IMR-90 (cell line): ENCODE results near the gene CRLF1. TPM values are rescaled to one million over a fixed set of nuclear protein-coding genes. Genes with fewer than 3 reads are reported as not detected.

Experiments
- ATAC-seq: fragments of 200-7000 bp; cut with Tn5 transposase; 2 replicates; pipeline ENCODE4 v1.9.1; 2020; ENCODE audit warnings: low read depth, mild to moderate bottlenecking, moderate library complexity
- BruUV-seq: library from RNA; stranded (reverse); fragments of 400-500 nt; replicated peaks from 2 replicates; lab custom pipeline; 2021; lab: Mats Ljungman, UMichigan
- CTCF ChIA-PET: fragments of 300-600 bp; formaldehyde crosslinking; extraction: SDS; loops from one replicate; lab custom pipeline; 2021; ENCODE audit warnings: antibody characterized with exemption; lab: Yijun Ruan, JAX
- POLR2A ChIA-PET: fragments of 300-600 bp; sonication (Branson Sonifier 250); formaldehyde crosslinking; loops from one replicate; lab custom pipeline; 2022; ENCODE audit warnings: antibody characterized with exemption; ENCODE audit not compliant: unreplicated experiment; lab: Charles Lee
- DNase-seq: peaks from one replicate; pipeline ENCODE4 v3.0.0; 2013
- H2AFZ ChIP-seq: replicated peaks from 2 replicates; pipeline ENCODE3; 2013; ENCODE audit warnings: low read length, mild to moderate bottlenecking; ENCODE audit not compliant: poor library complexity
- H2AK5ac ChIP-seq: 2 replicates; pipeline ENCODE4 v1.6.1; 2013; ENCODE audit warnings: low read depth, low read length, inconsistent platforms
- H2AK9ac ChIP-seq: replicated peaks from 2 replicates; pipeline ENCODE3; 2013; ENCODE audit warnings: mild to moderate bottlenecking, low read depth, low read length, moderate library complexity; ENCODE audit not compliant: poor library complexity
- H2BK120ac ChIP-seq: 2 replicates; pipeline ENCODE4 v1.6.1; 2013; ENCODE audit warnings: low read depth, low read length, inconsistent platforms
- H2BK15ac ChIP-seq: 3 replicates; pipeline ENCODE4 v1.6.1; 2013; ENCODE audit warnings: low read depth, low read length, inconsistent platforms
- H2BK20ac ChIP-seq: 2 replicates; pipeline ENCODE4 v1.6.1; 2013; ENCODE audit warnings: low read depth, mild to moderate bottlenecking, inconsistent platforms, low read length, moderate library complexity
- H2BK5ac ChIP-seq: 2 replicates; pipeline ENCODE4 v1.6.1; 2013; ENCODE audit warnings: mild to moderate bottlenecking, low read depth, low read length, inconsistent platforms; ENCODE audit not compliant: poor library complexity, severe bottlenecking
- H3K14ac ChIP-seq: replicated peaks from 2 replicates; pipeline ENCODE4 v1.6.1; 2013; ENCODE audit warnings: low read depth, low read length, inconsistent platforms
- H3K18ac ChIP-seq: 2 replicates; pipeline ENCODE4 v1.6.1; 2013; ENCODE audit warnings: low read depth, low read length, control low read depth
- H3K23ac ChIP-seq: 2 replicates; pipeline ENCODE4 v1.6.1; 2013; ENCODE audit warnings: low read depth, low read length, inconsistent platforms
- H3K27ac ChIP-seq: 2 replicates; pipeline ENCODE4 v1.5.1; 2013; ENCODE audit warnings: mild to moderate bottlenecking, control low read depth, low read length; ENCODE audit not compliant: insufficient read depth
- H3K27me3 ChIP-seq: 2 replicates; pipeline ENCODE4 v1.6.1; 2013; ENCODE audit warnings: low read length; ENCODE audit not compliant: control insufficient read depth, insufficient read depth
- H3K36me3 ChIP-seq: 2 replicates; pipeline ENCODE4 v1.6.1; 2013; ENCODE audit warnings: low read length, mixed read lengths; ENCODE audit not compliant: control insufficient read depth, insufficient read depth
- H3K4ac ChIP-seq: 2 replicates; pipeline ENCODE4 v1.6.1; 2013; ENCODE audit warnings: low read depth, low read length, inconsistent platforms
- H3K4me1 ChIP-seq: 2 replicates; pipeline ENCODE4 v1.6.1; 2013; ENCODE audit warnings: low read length, mixed read lengths; ENCODE audit not compliant: control insufficient read depth, insufficient read depth
- H3K4me2 ChIP-seq: 2 replicates; pipeline ENCODE4 v1.6.1; 2013; ENCODE audit warnings: low read depth, mild to moderate bottlenecking, control low read depth, low read length, moderate library complexity
- H3K4me3 ChIP-seq: 2 replicates; pipeline ENCODE4 v1.5.1; 2013; ENCODE audit warnings: low read depth, mild to moderate bottlenecking, control low read depth, low read length, moderate library complexity; ENCODE audit not compliant: insufficient read depth
- H3K56ac ChIP-seq: 2 replicates; pipeline ENCODE4 v1.6.1; 2013; ENCODE audit warnings: low read length, inconsistent platforms; ENCODE audit not compliant: insufficient read depth; ENCODE audit errors: extremely low read depth
- H3K79me1 ChIP-seq, 2 experiments: 2 replicates each; pipeline ENCODE4 v1.6.1; 2013; ENCODE audit warnings: low read length in 2 of 2, inconsistent platforms in 1 of 2, low read depth in 1 of 2
- H3K9ac ChIP-seq: 2 replicates; pipeline ENCODE4 v1.6.1; 2013; ENCODE audit warnings: low read depth, low read length, control low read depth
- H3K9me1 ChIP-seq: 2 replicates; pipeline ENCODE4 v1.6.1; 2013; ENCODE audit warnings: low read length, inconsistent platforms; ENCODE audit not compliant: insufficient read depth
- H3K9me3 ChIP-seq: 2 replicates; pipeline ENCODE4 v1.6.1; 2013; ENCODE audit warnings: low read length; ENCODE audit not compliant: control insufficient read depth, insufficient read depth
- H4K20me1 ChIP-seq: 2 replicates; pipeline ENCODE4 v1.6.1; 2013; ENCODE audit warnings: low read length, inconsistent platforms; ENCODE audit not compliant: insufficient read depth
- H4K5ac ChIP-seq: 2 replicates; pipeline ENCODE4 v1.6.1; 2013; ENCODE audit warnings: mild to moderate bottlenecking, low read depth, low read length, control low read depth
- H4K8ac ChIP-seq, 2 experiments: 2 replicates each; pipeline ENCODE4 v1.6.1; 2013; ENCODE audit warnings: low read depth in 2 of 2, low read length in 2 of 2, control low read depth in 1 of 2, inconsistent platforms in 1 of 2
- H4K91ac ChIP-seq: 2 replicates; pipeline ENCODE4 v1.6.1; 2013; ENCODE audit warnings: low read depth, low read length, inconsistent platforms; ENCODE audit not compliant: insufficient read depth
- BHLHE40 ChIP-seq: fragments of 150-350 bp; IDR thresholded peaks from 2 replicates; pipeline ENCODE4 v1.6.1; 2016; ENCODE audit warnings: mild to moderate bottlenecking, low read depth, low read length
- CEBPB ChIP-seq: IDR thresholded peaks from 2 replicates; pipeline ENCODE4 v1.6.1; 2012; ENCODE audit warnings: low read depth, low read length, improper control_type of control experiment
- CHD1 ChIP-seq: IDR thresholded peaks from 2 replicates; pipeline ENCODE4 v1.6.1; 2012; ENCODE audit warnings: low read depth, low read length, improper control_type of control experiment
- ELK1 ChIP-seq: fragments of 150-350 bp; IDR thresholded peaks from 2 replicates; pipeline ENCODE4 v1.6.1; 2016; ENCODE audit warnings: low read depth, mild to moderate bottlenecking, low read length, moderate library complexity, borderline replicate concordance
- FOS ChIP-seq: fragments of 150-350 bp; IDR thresholded peaks from 2 replicates; pipeline ENCODE4 v1.6.1; 2016; ENCODE audit warnings: low read depth, low read length
- MAFK ChIP-seq: IDR thresholded peaks from 2 replicates; pipeline ENCODE4 v1.6.1; 2012; ENCODE audit warnings: low read depth, low read length, improper control_type of control experiment
- MAZ ChIP-seq: IDR thresholded peaks from 2 replicates; pipeline ENCODE4 v1.6.1; 2012; ENCODE audit warnings: low read depth, mild to moderate bottlenecking, low read length, improper control_type of control experiment, moderate library complexity, borderline replicate concordance
- MXI1 ChIP-seq: IDR thresholded peaks from 2 replicates; pipeline ENCODE4 v1.6.1; 2012; ENCODE audit warnings: low read depth, mild to moderate bottlenecking, low read length, moderate library complexity, borderline replicate concordance
- NFE2L2 ChIP-seq: fragments of 150-350 bp; IDR thresholded peaks from 2 replicates; pipeline ENCODE4 v1.6.1; 2016; ENCODE audit warnings: low read depth, mild to moderate bottlenecking, low read length
- POLR2A ChIP-seq: IDR thresholded peaks from 2 replicates; pipeline ENCODE4 v1.6.1; 2012; ENCODE audit warnings: mild to moderate bottlenecking, low read depth, low read length
- RCOR1 ChIP-seq: IDR thresholded peaks from 2 replicates; pipeline ENCODE4 v1.6.1; 2012; ENCODE audit warnings: mild to moderate bottlenecking, low read length, improper control_type of control experiment; ENCODE audit not compliant: insufficient replicate concordance
- RFX5 ChIP-seq: IDR thresholded peaks from 2 replicates; pipeline ENCODE4 v1.8.0; 2012; ENCODE audit warnings: low read depth, mild to moderate bottlenecking, low read length, moderate library complexity
- SMC3 ChIP-seq: fragments of 150-350 bp; IDR thresholded peaks from 2 replicates; pipeline ENCODE4 v1.6.1; 2016; ENCODE audit warnings: low read depth, mild to moderate bottlenecking, antibody characterized with exemption, low read length, moderate library complexity
- USF2 ChIP-seq: fragments of 150-350 bp; IDR thresholded peaks from 2 replicates; pipeline ENCODE4 v1.6.1; 2017; ENCODE audit warnings: mild to moderate bottlenecking, antibody characterized with exemption, low read length, low read depth
- WGBS, 2 experiments: methylation state at CpG; one replicate each; pipeline versions ENCODE4 v1.1.5 to v1.1.7; 2013; ENCODE audit warnings: missing lambda C conversion rate in 2 of 2; ENCODE audit not compliant: insufficient read length in 1 of 2; ENCODE audit errors: extremely low coverage in 2 of 2; 5-methylcytosine and 5-hydroxymethylcytosine counted together
- dilution Hi-C: fragments of 300-500 bp; cut with HindIII; formaldehyde crosslinking; loops from one replicate; pipeline ENCODE4 v1.14.3; 2018; ENCODE audit warnings: low sequenced_read_pairs; ENCODE audit not compliant: unreplicated experiment
- in situ Hi-C: fragments of 300-500 bp; cut with MboI; formaldehyde crosslinking; loops from 3 replicates; pipeline ENCODE4 v1.14.3; 2019; ENCODE audit warnings: low sequenced_read_pairs, inconsistent platforms, mixed read lengths
- intact Hi-C: fragments of 100-400 bp; cut with micrococcal nuclease; formaldehyde crosslinking; loops from 2 replicates; pipeline ENCODE4 v1.10.0; 2022
- polyA plus RNA-seq, 3 experiments: library from polyadenylated mRNA; depleted of rRNA; stranded (reverse); fragments of >200 nt; gene quantifications; 2 replicates each; pipeline ENCODE4 v1.2.3, GENCODE V29; 2012; ENCODE audit warnings: low replicate concordance in 1 of 3
- total RNA-seq: library from RNA; depleted of rRNA; stranded (reverse); fragments of >200 nt; gene quantifications from 2 replicates; pipeline ENCODE4 v1.2.3, GENCODE V29; 2012

Gene CRLF1
- total and polyA plus RNA-seq, 2 of the 4 experiments (the other 2 are of a cell fraction) = 0.18 to 3.1 TPM

- Histone ChIP-seq H2AFZ (peak overlapping the region; percentile 100), H3K4me2 (peak overlapping the region; percentile 93), H4K5ac (no peak overlapping the region), H3K9ac (peak overlapping the region; percentile 48), H4K91ac (peak overlapping the region; percentile 85), H3K4ac (peak overlapping the region; percentile 77), H2AK9ac (peak overlapping the region; percentile 98), H4K20me1 (peaks cover 7% of the 10 kb centered on the region), H3K4me1 (peaks cover 6% of the 10 kb centered on the region), H2AK5ac (peak overlapping the region; percentile 64), H3K9me3 (no peaks in the 10 kb centered on the region), H3K23ac (peak overlapping the region; percentile 74; the same call in 1 of the 2 replicates), H3K36me3 (peaks cover 4% of the 10 kb centered on the region), H2BK15ac (no peak overlapping the region), H3K18ac (no peak overlapping the region), H4K8ac (peak overlapping the region; percentile 46 to 67; a peak in 2 of 4 replicates), H2BK20ac (no peak overlapping the region), H3K14ac (0 out of 2 replicates have a peak overlapping the region, but pooled peaks have one; percentile 62), H3K56ac (no peak overlapping the region), H3K9me1 (peaks cover 4% of the 10 kb centered on the region; the same call in 1 of the 2 replicates), H2BK120ac (no peak overlapping the region), H3K27ac (peak overlapping the region; percentile 36), H3K27me3 (no peaks in the 10 kb centered on the region), H2BK5ac (peak overlapping the region; percentile 40), H3K79me1 (peaks cover 6 to 20% of the 10 kb centered on the region in 2 experiments; a peak in 3 of 4 replicates), H3K4me3 (peak overlapping the region; percentile 56)
- intact Hi-C loops (loop anchor here (1.0 to 5.0 kb wide), 4 partner anchors 138 to 328 kb away; partner anchors contain the start of genes COPE, DDX49 and UPF1), dilution Hi-C loops (no loop called here), in situ Hi-C loops (no loop called here)
- CTCF ChIA-PET = interaction anchor here (0.7 to 1.1 kb wide), 3 partner anchors 13 to 257 kb away, joined by 3 to 4 read pairs (median 3); no protein-coding TSS in a partner anchor
- DNase-seq (peak; percentile 55), ATAC-seq (peak; percentile 51)
- POLR2A ChIA-PET = no interaction called here
- BruUV-seq = no TSS peak
- WGBS, 2 experiments = 0% methylated on average over 11 of the region's 52 CpGs; no CpG with 5 or more reads in 1 of the 2 experiments
- TF ChIP-seq MAFK (no peak), NFE2L2 (no peak), USF2 (peak; percentile 68), FOS (no peak), MXI1 (peak; percentile 96), CHD1 (no peak), RFX5 (no peak), ELK1 (no peak), BHLHE40 (0 out of 2 replicates have a peak, but pooled peaks have one; percentile 19), POLR2A (no peak), SMC3 (no peak), RCOR1 (no peak), MAZ (no peak), CEBPB (no peak)
Observed at GRCh38 chr19:18589380-18590272, 17.0 kb downstream of the CRLF1 start.
